DMS114 treated with DMSO at 0.1 percent for 48 hours (cell line): ENCODE data around the gene TBX6.

Experiments
- DNase-seq: peaks from one replicate; lab custom pipeline; 2025; ENCODE audit not compliant: unreplicated experiment; lab: John Stamatoyannopoulos, UW

The TBX6 gene

GRCh38 chr16:30113711-30114333, 22.1 kb upstream of the TBX6 start:
- no peak for DNase-seq

- no peak for DNase-seq
Observed at GRCh38 chr16:30113031-30113710, 21.4 kb upstream of the TBX6 start, which contains the start of gene GDPD3. Gene GDPD3 (minus strand): TSS chr16:30113537. CDS start chr16:30113478, 59 bp downstream.

GRCh38 chr16:30112197-30113030, 20.7 kb upstream of the TBX6 start:
- no peak for DNase-seq

GRCh38 chr16:30110661-30111060, 18.9 kb upstream of the TBX6 start:
- DNase-seq, result no peak

- DNase-seq, result no peak
Observed at GRCh38 chr16:30108059-30108850, 16.5 kb upstream of the TBX6 start.

GRCh38 chr16:30104492-30104891, 12.8 kb upstream of the TBX6 start:
- DNase-seq, result no peak

GRCh38 chr16:30104090-30104489, 12.4 kb upstream of the TBX6 start:
- no peak for DNase-seq

- no peak for DNase-seq
Observed at GRCh38 chr16:30096862-30097563, 5.3 kb upstream of the TBX6 start.

GRCh38 chr16:30096105-30096861, 4.6 kb upstream of the TBX6 start, which contains the start of gene YPEL3:
Gene YPEL3 (minus strand): TSS chr16:30096213. CDS start chr16:30095482, 731 bp downstream.
- peak; percentile 45 for DNase-seq

- no peak for DNase-seq
Observed at GRCh38 chr16:30095166-30096078, 3.7 kb upstream of the TBX6 start.

GRCh38 chr16:30094541-30095165, 2.9 kb upstream of the TBX6 start:
- DNase-seq, result no peak

- peak; percentile 46 for DNase-seq
Observed at GRCh38 chr16:30092373-30093010, 768 bp upstream of the TBX6 start.

- no peak for DNase-seq
Observed at GRCh38 chr16:30090610-30091331, 953 bp downstream of the TBX6 start.

GRCh38 chr16:30088832-30089624, 2.7 kb downstream of the TBX6 start:
- no peak for DNase-seq

GRCh38 chr16:30088237-30088831, 3.4 kb downstream of the TBX6 start:
- no peak for DNase-seq
